ENCODE results near the gene B3GALNT2.
"Not testable (repeated sequence)": the region's sequence is repeated elsewhere in the genome, so short reads cannot be mapped to it uniquely, and the experiment has no call there.

The B3GALNT2 gene

DNA sequence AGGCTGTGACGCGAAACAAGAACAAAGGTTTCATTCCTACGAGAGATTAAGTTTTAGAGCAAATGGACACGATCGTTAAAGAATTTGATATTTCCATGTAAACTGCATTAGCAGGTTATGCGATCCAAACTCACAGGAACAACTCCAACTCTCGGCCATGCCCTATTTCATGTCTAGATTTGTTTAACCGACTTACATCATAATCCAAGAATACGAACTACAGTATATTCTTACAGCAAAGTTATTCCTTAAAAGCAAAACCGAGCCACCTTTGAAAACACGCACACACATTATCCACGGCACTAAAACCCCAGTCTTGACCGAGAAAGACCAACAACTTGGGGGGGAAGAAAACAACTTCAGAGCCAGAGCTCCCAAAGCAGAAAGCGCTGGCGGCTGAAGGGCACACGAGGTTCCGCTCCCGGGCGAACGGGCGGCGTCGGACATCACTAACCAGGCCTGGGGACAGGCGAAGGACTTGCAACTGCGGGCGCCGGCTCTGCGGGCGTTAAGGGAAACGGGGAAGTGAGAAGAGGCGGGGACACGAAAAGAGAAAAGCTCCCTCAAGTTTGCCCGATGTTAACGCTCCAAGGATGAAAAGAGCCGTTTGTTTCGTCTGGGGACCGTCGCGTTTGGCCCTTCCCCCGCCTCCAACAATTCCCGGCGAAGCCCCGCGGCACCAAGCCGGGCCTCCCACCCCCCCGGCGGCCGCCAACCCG, 690 bp downstream of the B3GALNT2 start:
- DNase-seq = peak; percentile 34

GRCh38 chr1:235502601-235503402, 1.4 kb downstream of the B3GALNT2 start:
- no peak for DNase-seq

DNA sequence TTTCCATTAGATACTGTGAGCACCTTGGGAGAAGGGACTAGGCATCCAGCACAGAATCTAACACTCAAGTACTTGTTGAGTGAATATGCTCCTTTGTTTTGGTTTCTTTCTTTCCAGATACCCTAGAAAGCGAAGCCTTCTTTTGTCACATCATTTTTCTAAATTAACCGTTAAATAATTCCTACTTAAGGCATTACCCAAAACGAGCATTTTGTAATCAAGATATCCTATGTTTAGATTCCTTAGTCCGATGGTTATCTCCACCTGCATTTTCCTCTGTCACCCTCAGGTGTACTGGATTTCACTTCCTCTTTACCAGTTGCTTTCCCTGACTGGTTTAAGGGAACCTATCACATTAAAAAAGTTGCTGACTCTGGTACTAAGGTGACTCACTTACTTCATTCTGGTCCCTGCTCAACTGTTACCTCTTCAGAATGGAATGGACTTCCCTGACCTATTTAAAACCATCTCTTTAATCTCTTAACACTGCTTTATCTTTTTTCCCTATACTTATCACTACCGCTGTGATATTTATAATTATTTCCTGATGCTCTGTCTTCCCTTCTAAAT, 3.2 kb downstream of the B3GALNT2 start:
- no peak for DNase-seq

- no peak for DNase-seq
Measured at GRCh38 chr1:235495551-235495950, 8.7 kb downstream of the B3GALNT2 start.

- DNase-seq = no peak
Measured at GRCh38 chr1:235495030-235495429, 9.2 kb downstream of the B3GALNT2 start.

DNA sequence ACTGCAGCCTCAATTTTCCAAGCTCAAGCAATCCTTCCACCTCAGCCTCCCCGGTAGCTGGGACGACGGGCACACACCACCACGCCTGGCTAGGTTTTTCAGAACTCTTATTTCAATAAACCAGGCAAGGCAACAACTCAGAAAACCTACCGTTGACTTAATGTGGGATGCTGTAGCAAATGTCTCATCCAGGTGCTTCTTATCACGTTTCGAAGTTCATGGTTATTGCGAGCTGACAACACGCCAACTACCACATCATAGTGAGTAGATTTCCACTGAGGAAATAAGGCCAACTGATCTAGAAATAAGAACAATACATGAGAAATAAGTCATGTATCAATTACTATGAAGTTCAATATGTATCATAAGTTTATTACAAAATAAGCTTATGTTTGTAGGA, 9.7 kb downstream of the B3GALNT2 start:
- DNase-seq = no peak

DNA sequence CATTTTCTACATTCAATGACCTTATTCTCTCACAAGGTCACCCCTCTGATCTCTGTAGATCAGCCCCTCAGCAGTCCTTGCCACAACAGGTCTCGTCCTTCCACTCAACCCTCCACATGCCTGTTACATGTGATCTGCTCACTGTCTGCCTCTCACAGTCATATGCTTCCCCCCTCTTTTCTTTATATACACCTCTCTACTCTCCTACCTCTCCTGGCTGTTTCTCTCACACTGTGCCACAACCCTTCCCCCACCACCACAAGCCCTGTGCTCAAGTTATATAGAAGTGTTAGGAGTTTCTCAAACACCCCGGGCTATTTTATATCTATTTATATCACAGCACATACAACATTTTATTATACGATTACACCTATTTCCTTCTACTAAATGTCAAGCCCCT, 12.6 kb downstream of the B3GALNT2 start:
- no peak for DNase-seq

GRCh38 chr1:235486321-235486720, 17.9 kb downstream of the B3GALNT2 start:
- no peak for DNase-seq

DNA sequence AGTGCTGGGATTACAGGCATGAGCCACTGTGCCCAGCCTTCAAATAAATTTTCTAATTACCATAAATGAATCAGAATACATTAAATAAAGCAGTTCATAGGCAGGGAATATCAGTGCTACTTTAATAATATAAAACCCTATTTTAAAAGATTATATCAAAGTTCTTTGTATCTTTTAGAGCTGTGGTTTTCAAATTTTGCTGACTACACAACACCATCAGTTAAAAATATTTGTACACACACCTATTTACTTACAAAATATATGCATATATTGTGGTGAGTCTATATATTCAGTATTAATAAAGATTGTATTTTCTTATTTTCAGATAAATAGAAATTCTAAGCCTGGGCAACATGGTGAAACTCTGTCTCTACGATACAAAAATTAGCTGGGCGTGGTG, 18.7 kb downstream of the B3GALNT2 start:
- no peak for DNase-seq

- DNase-seq = no peak
Measured at GRCh38 chr1:235483090-235483489, 21.2 kb downstream of the B3GALNT2 start.

GRCh38 chr1:235473806-235474205, 30.4 kb downstream of the B3GALNT2 start:
- DNase-seq = no peak

GRCh38 chr1:235470741-235471439, 33.4 kb downstream of the B3GALNT2 start:
- DNase-seq = no peak

DNA sequence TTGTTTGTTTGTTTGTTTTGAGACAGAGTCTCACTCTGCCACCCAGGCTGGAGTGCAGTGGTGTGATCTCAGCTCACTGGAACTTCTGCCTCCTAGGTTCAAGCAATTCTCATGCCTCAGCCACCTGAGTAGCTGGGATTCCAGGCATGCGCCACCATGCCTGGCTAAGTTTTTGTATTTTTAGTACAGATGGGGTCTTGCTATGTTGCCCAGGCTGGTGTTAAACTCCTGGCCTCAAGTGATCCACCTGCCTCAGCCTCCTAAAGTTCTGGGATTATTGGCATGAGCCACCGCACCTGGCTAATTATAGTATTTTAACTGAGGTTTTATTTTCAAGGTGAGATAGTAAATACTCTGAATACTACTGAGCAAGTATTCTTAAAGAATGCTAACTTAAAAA, 34.4 kb downstream of the B3GALNT2 start:
- DNase-seq = not testable (repeated sequence)

- DNase-seq = no peak
Measured at GRCh38 chr1:235468970-235469369, 35.3 kb downstream of the B3GALNT2 start.

- no peak for DNase-seq
Measured at GRCh38 chr1:235468004-235468403, 36.2 kb downstream of the B3GALNT2 start.

- DNase-seq = no peak
Measured at GRCh38 chr1:235465066-235465465, 39.2 kb downstream of the B3GALNT2 start.

- DNase-seq = not testable (repeated sequence)
Measured at GRCh38 chr1:235462832-235463231, 41.4 kb downstream of the B3GALNT2 start.

- DNase-seq = no peak
Measured at GRCh38 chr1:235461954-235462353, 42.3 kb downstream of the B3GALNT2 start.

DNA sequence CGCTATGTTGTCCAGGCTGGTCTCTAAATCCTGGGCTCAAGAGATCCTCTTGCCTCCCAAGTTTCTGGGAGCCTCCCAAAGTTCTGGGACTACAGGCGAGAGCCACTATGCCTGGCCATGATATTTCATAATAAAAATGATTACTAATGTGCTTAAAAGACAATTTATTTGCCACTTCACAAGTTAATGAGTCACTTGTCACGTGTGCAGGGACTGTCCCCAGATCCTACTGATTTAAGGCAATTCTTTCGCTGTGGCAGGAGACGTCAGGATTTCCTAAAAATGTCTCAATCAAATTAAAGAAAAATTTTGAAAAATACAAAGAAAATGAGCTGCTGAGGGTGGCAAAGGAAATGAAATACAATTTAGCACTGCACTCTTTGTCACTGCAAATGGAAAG, 43.5 kb downstream of the B3GALNT2 start:
- no peak for DNase-seq

- DNase-seq = not testable (repeated sequence)
Measured at GRCh38 chr1:235457856-235458255, 46.4 kb downstream of the B3GALNT2 start.

DNA sequence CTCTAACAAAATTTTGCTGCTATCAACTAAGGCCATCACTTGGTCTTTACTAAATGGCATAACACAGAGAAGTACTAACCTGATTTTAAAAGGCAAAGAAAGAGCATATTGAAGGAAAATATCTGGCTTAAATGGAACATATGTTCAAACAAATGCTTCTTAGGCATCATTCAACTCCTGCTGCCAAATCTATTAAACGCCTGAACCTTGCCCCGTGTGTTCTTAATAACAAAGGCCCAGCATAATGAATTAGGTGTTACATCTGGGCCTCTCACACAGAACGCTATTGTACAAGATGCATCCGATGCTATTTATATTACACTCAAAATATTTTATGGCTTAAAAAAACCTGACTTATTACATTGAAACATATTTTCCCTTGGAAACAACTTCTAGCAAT, 48.4 kb downstream of the B3GALNT2 start:
- DNase-seq = no peak

DNA sequence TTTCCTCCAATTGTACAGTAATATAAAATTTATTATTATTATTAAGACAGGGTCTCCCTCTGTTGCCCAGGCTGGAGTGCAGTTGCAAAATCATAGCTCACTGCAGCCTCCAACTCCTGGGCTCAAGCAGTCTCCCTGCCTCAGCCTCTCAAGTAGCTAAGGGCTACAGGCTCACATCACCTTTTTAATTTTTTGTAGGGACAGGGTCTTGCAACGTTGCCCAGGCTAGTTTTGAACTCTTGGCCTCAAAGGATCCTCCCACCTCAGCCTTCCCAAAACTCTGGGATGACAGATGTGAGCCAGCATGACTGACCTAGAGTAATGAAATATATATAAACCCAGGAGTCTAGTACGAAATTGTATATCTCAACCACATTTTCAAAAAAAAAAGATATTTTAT, 49.2 kb downstream of the B3GALNT2 start:
- DNase-seq = no peak

DNA sequence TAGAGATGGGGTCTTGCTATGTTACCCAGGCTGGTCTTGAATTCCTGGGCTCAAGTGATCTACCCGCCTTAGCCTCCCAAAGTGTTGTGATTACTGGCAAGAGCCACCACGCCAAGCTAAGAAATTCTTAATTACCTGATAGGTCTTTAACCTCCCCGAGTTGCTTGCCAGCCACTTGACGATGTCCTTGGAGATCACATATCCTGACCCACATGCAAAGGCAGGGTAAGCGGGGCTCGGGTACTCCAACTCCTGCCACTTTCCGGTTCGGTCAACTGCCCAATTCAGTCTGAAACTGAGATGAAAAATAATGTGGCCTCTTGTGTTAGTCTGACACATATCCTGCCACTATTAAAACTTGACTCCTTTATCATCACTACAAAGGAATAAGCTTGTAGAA, 50.2 kb downstream of the B3GALNT2 start:
- DNase-seq = no peak

All from activated gamma-delta T cell (primary cell).